GM19463 (cell line): Measurements from ENCODE around the gene COG5.

Experiments
- ATAC-seq: cut with Tn5 transposase; IDR thresholded peaks from one replicate; pipeline ENCODE4 v1.9.1; 2021; ENCODE audit warnings: mild to moderate bottlenecking, moderate library complexity; ENCODE audit not compliant: unreplicated experiment

The COG5 gene

DNA sequence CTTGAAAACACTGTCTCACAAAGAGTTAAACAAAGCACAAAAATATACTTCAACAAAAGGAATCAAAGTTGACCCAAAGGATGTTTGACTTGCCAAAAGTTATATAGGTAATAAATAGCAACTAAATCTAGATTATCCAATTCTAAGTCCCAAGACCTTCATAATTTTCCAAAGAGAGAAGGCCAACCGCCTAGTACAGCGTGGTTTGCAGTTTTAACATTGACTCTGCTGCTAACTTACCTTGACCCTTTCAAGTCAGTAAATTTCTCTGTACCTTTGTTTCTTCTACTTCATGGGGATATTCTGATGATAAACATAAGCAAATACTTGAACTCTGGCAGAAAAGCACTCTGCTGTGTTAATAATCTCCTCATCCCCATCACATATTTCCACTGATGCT, 95.7 kb downstream of the COG5 start:
- ATAC-seq = no peak

DNA sequence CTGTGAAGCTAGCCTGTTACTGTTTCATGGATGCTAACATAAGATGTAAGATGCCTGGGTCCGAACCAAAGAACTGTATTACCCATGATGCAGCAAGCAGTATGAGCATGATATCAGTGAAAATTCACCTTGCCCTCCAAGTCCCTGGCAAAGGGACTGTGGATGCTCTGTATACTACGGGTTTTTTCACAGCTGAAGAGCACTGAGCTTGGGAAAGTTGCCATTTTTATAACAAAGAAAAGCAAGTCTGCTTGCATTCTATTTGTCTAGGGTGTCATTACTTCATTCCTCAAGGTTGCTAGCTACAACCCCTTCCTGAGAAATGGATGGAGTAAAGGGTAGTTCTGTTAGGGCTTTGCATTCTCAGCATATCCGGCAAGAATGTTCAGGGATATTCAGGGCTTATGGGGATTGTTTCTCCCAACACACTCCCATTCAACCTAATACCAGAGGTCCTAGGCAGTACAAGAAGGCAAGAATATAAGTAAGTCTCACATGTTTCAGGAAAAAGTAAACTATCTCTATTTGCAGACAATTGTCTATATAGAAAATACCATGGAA, 99.0 kb downstream of the COG5 start:
- ATAC-seq = no peak

DNA sequence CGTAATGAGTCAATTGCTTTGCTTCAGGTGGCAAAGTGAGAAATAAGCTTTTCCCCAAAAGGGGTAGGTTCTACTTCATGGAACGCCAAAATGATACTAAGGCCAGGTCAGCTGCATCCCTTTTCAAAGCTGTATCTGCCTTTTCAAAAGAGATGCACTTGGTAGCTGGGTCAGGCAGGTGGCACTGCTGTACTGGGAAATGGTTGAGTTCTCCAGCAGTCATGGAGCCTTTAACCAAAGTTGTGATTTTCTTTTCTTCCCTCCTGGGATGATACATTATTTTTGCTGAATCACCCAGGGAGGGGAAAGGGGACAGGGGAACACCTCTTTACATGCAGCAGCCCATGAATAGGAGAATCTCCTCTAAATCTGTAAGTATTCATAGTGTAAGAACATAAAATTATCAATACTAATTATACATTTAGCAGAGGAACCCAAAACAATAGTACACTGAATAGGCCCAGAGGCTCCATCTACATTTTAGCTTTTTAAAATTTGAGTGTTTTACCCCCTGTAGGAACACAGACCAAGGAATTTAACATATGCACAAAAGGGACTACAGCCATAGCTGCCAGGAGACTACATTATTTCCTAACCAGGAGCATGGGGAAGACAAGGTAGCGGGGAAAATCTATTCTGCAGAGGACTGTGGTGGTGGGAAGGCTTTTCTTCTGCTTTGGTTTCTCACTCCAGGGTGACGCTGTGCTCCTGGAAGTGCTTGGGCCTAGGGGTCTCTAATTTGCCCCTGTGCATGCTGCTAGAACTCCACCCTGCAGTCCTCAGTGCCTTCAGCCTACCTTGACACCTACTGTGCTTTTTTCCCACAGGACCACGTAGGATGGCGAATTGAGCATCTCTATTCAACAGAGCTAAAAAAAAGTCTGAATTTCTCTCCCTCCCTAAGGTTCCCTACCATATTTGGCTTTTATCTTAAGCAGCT, 100.3 kb downstream of the COG5 start:
- peak; percentile 76 for ATAC-seq

DNA sequence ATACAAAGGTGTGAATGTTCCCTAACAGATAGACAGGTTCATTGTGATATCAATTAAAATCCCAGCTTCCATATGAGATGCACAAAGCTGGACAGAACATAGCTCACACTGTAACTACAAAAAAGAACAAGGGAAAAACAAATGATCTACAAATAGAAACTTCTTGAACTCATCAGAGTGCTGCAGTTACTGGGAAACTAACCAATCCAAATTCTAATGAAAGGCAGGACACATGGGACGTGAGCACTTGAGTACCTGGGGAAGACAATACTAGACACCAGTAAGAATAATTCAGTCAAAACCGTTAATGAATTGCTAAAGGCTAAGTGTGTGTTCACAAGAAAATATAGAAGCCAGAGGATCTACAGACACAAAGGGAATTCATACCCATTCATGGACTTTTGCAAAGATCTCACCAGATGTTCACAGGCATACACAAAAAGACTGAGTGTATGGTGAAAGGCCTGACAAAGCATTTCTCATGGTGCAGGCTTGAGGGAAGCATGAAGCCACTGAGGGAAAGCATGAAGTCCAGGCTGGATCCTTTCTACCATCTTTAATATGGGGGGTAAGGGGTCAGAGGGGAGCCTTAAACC, 101.7 kb downstream of the COG5 start:
- no peak for ATAC-seq

DNA sequence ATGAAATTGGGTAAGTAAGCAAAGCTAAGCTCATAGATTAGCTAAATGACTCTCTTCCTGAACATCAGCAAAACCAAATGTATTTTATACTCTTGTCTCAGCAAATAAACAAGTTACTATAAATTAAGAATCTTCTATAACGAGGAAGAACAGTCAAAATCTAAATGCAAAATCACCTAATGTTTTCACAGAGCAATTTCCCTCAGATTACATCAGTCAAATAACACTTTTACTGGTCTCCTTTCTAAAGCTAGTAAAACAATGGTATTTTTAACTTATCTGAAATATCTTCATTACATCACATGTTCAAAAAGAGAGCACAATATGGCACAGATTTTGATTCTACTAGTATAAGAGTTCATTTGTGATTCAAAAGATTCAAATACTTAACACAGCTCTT, 110.3 kb downstream of the COG5 start:
- ATAC-seq = no peak

DNA sequence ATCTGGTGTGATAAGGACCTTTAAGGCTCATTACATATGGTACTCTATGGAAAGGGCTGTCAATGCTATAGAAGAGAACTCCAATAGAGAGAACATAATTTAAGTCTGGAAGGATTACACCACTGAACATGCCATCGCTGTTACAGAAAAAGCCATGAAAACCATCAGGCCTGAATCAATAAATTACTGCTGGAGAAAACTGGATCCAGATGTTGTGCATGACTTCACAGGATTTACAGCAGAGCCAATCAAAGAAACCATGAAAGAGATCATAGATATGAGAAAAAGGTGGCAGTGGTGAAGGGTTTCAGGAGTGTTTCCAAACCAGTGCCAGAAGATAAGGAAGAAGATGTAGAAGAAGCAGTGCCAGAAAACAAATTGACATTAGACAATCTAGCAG, 112.8 kb downstream of the COG5 start:
- ATAC-seq = no peak

DNA sequence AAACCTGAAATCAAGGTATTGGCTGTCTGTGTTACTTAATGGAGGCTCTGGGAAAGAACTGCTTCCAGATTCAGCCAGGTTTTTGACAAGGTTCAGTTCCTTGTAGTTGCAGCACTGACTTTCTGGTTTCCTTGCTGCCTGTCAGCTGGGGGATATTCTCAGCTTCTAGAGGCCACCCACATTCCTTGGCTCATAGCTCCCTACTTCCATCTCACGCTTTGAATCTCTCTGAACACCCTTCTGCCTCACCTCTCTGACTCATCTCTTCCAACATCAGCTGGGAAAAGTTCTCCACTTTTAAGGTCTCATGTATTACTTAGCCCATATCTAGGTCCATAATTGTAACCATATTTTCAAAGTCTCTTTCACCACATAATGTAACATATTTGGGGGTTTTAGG, 116.7 kb downstream of the COG5 start:
- ATAC-seq = no peak

DNA sequence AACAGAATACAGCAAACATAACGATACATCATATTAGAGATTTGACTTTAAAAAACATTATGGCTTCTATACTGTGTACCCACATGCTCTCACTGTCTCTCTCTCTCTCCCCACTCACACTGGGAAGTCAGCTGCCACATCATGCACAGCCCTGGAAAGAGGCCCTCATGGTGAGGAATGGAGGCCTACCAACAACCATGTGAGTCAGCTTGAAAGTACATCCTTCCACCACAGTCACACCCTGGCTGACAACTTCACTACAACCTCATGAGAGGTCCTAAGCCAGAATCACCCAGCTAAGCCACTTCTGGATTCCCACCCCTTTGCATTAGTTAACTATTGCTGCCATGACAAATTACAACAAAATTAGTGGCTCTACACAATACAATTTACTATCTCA, 117.2 kb downstream of the COG5 start:
- ATAC-seq = no peak

DNA sequence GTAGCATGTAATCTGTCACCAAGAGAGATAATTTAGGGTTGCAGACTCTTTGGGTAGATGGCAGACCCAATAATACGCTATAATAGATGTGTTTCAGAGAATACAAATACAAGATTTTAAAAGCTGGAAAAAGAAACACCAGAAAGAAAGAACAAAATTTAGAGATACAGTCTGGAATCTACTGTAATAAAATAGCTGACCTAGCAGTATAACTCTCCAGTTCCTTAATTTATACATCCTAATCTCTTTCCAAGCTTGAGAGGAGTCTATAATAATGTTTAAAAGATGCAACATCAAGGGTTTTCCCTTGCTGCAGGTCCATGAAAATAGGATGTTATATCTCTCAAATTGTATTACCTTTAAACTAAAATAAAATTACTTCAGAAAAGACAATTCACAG, 121.0 kb downstream of the COG5 start:
- ATAC-seq = no peak

DNA sequence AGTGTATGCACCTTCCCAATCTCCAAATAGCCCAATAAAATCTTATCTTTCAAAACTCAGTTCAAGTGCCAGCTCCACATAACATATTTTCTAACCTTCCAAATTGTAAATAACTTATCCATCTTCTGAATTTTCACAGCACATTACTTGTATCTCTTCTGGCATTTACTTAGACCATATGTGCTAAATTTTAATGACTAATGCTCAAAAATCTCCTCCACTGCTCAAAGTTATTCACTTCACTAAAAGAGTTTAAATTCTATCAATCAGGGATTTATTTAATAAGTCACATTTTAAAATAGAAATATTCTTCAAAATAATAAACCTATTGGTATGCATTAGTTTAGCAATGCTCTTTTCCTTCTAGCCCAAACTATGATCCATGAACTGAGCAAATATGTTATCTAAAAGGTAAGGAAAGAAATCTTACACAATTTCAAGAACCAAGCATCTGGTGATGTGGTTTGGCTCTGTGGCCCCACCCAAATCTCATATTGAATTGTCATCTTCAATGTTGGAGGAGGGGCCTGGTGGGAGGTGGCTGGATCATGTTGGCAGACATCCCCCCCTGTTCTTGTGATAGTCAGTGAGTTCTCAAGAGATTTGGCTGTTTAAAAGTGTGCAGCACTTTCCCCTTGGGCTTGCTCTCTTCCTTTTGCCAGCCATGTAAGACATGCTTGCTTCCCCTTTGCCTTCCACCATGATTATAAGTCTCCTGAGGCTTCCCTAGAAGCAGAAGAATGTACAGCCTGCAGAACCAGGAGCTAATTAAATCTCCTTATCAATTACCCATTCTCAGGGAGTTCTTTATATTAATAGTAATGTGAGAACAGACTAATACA, 121.9 kb downstream of the COG5 start:
- ATAC-seq = no peak

DNA sequence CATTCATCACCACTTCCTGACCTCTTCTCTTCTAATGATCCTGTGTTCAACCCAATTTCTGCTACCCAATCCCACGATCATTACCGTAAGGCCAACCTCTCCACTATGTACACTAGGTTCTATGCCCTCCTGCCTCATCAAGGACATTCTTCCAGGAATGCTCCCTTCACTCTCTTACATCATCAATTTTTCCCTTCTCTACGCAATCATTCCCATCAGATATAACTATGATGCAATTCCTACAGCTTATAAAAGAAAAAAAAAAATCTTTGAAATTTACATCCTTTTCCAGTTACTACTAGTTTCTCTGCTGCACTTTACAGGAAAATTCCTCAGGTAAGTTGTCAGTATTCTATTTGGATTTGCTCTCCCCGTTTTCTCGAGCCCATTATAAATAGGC, 124.7 kb downstream of the COG5 start:
- ATAC-seq = no peak

DNA sequence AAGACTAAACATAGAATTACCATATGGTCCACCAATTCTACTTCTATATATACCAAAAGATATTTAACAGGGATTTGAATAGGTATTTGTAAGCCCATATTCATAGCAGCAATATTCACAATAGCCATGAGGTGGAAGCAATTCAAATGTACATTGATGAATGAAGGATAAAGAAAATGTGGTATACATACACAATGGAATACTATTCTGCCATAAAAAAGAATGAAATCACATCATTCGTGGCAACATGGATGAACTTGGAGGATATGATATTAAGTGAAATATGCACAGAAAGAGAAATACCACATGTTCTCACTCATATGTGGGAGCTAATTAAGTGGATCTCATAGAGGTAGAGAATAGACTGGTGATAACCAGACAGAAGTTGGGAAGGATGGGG, 128.0 kb downstream of the COG5 start:
- ATAC-seq = no peak

DNA sequence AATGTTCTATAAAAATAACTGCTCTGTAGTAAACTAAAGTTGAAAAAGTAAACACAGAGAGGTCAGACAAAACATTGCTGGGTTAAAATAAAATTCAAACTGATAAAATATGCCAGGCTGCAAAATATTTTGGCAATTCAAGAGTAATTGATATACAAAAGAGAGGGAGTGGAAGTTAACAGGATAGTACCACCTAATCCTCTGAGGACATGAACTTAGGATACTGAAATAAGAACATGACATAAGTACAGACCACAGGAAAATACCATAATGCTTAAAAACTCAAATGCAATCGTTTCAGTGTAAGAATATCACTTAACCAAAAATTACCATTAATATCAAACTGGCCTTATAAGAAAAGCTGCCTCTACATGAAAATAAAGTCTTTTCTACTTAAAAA, 131.5 kb downstream of the COG5 start:
- no peak for ATAC-seq

DNA sequence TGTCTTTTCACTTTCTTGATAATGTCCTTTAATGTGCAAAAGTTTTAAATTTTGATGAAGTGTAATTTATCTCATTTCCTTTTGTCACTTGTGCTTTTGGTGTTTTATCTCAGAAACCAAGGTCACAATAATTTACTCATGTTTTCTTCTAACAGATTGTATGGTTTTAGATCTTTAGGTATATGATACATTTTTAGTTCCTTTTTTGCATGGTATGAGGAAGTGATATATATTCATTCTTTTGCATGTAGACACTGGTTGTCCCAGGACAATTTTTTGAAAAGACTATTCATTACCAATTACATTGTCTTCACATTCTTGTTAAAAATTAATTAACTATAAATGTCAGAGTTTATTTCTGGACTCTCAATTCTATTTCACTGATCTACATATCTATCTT, 133.7 kb downstream of the COG5 start:
- no peak for ATAC-seq

DNA sequence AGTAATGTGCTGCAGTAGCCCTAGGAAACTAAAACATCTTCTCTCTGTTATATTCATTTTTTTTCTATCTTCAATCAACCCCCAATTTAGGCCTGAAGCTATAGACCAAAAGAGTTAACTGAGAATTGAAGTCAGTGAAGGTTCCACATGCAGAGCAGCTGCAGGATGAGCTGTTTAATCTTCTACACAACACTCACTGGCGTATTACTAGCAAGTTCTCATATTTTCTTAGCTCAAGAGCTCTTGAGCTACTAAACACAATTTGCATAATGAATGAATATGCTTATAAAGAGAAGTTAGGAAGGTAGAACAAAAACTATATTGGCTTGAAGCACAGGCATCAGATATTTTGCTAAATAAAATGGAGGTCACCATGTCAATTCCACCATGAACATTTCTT, 135.1 kb downstream of the COG5 start:
- ATAC-seq = no peak

DNA sequence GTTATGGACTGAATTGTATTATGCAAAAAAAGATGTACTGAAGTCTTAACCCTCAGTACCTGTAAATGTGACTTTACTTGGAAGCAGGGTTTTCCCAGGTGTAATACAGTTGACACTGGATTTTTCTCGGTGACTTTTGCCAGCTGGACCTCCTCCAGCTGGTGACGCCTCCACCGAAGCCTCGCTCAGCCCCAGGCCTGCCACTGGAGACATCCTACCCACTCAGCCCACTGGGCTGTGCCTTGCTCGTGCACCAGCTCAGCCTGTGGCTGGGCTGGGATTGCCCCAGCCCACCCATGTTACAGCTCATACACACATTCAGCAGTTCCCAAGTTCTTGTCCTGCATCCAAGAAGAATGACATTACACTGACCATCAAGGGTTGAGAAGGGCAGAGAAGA, 136.3 kb downstream of the COG5 start:
- ATAC-seq = no peak

DNA sequence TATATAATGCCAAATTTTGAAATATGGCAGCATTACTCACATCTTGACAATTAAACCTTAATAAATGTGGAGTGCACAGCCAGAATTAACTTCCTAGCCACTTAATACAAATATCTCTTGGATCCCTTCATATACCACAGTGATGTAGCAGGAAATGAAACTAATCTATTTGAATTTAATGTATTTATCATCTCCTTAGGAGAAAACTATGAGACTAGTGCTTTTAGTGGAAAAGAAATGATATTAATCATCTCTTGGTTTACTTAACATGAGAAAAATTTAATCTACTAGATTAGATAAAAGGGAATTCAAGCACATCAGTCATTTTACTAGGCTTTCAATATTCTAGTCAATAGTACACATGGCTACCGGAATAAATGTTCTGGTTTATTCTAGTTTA, 149.5 kb downstream of the COG5 start:
- ATAC-seq = no peak

DNA sequence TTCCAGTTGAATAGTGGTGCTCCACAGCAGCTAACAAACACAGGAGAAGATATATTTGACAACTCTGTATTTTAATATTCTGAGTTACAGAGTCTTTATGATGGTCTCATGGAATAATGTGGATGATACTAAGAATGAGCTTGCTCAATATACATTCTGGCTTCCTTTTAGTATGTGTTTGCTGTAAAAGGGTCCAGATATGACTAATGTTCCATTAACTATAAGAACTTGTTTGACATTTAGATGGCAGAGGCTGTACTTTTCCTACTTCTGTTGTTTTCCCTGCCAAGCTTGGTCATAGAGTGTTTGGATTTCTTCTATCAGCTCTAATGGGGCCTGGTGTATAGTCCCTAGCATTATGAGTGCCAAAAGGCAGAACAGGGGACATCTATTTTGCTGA, 155.4 kb downstream of the COG5 start:
- ATAC-seq = no peak

DNA sequence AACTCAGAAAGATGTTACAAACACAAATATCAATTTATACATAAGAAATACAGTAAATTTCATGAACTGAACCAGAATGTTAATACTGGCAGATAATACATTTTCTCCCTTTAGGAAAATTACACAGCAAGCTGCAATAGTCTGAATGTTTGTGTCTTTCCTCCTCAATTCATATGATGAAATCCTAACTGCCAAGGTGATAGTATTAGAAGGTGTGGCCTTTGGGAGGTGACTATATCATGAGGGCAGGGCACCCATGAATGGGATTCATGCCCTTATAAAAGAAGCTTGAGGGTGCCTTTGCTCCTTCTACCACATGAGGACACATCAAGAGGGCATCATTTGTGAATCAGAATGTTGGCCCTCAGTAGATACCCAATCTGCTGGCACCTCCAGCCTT, 158.2 kb downstream of the COG5 start:
- ATAC-seq = no peak

DNA sequence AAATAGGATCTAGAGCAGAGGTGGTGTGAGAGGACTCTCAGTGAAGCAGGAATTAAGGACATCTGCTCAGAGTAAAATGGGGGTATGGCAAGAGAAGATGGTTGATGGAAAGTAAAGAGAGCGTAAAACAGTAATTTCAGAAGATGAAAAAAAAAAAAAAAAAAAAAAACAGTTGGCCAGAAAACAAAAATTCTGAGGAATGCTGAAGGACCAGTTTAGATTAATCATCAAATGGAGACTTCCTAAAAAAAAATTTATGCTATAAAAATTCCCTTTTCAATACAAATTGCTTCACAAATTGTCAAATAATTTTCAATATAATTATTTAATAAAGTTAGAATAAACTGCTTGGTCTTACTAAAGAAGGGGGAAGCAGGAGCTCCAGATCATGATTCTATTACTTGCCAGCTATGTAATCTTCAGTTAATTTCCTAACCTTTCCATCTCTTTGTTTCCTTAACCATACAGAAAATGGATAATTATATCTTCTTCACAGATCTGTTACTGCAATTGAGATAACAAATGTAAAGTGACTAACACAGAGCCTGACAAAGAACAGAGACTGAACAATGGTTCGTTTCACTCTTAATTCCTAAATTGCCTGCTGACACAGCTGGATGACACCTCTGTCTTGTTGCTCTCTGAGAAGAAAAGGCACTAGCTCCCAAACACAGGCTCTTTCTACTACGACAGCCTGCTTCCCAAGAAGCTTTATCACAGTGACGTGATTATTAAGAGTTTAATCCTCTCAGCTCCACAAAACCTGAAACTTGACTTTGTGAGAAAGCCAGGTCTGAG, 158.8 kb downstream of the COG5 start:
- no peak for ATAC-seq

DNA sequence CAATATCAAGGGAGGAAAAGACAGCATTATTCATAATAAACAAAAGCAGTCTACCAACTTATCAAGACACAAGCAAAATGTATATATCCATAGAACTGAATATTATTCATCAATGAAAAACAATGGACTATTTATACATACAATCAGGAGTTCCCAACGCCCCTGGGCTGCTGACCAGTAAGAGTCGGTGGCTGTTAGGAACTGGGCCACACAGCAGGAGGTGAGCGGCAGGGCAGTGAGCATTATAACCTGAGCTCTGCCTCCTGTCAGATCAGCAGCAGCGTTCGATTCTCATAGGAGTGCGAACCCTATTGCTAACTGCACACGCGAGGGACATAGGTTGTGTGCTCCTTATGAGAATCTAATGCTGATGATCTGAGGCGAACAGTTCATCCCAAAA, 165.6 kb downstream of the COG5 start:
- ATAC-seq = no peak
